ENCODE data around the gene MCF2L. TPM values are rescaled to one million over a fixed set of nuclear protein-coding genes. Genes with fewer than 3 reads are reported as not detected.

Gene MCF2L
- total RNA-seq, 3 donors from 2014 or later = 33.4 to 77.3 (median 38.6) TPM

DNA sequence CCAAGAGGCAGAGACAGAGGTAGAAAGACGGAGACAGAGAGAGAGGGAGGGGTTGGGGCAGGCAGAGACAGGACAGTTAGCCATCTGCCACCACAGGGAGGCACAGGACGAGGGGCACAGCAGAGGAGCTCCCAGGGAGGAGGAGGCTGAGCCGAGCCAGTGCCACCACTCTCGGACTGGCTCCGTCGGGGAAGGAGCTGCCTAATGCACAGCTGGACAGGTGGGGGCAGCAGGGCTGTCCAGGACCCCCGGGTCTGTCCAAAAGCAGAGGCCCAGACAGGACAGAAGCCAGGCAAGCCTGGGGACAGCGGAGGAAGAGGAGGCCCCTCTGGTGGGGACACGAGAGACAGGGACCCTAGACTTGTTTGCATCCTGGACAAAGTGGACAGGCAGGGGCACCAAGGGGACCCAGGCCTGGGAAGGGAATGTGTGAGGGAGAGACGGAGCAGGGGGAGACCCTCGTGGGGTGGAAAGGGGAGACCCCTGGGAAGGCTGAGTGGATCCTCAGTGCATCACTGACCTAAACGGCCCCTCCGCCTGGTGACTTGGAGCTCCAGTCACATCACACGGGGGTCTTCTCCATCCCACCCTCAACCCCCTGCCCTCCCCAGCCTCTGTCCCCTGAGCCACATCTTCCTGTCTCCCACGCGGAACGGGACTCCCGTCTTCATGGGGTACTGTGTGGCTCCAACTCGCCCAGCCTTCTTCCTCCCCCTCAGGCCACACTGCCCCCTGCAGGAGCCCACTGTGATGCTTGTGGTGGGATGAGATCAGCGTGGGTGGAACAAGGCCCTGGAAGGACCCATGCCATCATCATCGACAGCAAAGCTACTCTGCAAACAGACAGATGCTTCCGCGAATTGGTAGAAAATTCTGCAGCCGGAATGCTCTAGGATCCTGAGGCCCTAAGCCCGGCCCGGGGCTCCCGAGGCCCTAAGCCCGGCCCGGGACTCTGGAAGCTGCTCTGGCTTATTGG lies 154.5 kb downstream of the MCF2L start:
- Histone ChIP-seq H3K4me3 (peak overlapping the region; percentile 25 to 55 (median 32)), H3K36me3 (no peaks in the 10 kb centered on the region), H3K4me1 (no peaks in the 10 kb centered on the region), H3K9me3 (no peaks in the 10 kb centered on the region), H3K27ac (peak overlapping the region in 1 of 2 donors; percentile 48), H3K27me3 (no peaks in the 10 kb centered on the region)
- DNase-seq (ENCODE audit: low spot score in 2 of 2) = peak in 1 of 2 donors; percentile 27
- intact Hi-C loops (cut with DNase I; ENCODE audit: low total_unique reads) = no loop called here
- no peak for TF ChIP-seq POLR2AphosphoS5 (IDR thresholded peaks at IDR 0.05)
- no peak for TF ChIP-seq POLR2A (IDR thresholded peaks at IDR 0.05)
- TF ChIP-seq, protein P1, sequence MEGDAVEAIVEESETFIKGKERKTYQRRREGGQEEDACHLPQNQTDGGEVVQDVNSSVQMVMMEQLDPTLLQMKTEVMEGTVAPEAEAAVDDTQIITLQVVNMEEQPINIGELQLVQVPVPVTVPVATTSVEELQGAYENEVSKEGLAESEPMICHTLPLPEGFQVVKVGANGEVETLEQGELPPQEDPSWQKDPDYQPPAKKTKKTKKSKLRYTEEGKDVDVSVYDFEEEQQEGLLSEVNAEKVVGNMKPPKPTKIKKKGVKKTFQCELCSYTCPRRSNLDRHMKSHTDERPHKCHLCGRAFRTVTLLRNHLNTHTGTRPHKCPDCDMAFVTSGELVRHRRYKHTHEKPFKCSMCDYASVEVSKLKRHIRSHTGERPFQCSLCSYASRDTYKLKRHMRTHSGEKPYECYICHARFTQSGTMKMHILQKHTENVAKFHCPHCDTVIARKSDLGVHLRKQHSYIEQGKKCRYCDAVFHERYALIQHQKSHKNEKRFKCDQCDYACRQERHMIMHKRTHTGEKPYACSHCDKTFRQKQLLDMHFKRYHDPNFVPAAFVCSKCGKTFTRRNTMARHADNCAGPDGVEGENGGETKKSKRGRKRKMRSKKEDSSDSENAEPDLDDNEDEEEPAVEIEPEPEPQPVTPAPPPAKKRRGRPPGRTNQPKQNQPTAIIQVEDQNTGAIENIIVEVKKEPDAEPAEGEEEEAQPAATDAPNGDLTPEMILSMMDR (IDR thresholded peaks at IDR 0.05) = no peak

DNA sequence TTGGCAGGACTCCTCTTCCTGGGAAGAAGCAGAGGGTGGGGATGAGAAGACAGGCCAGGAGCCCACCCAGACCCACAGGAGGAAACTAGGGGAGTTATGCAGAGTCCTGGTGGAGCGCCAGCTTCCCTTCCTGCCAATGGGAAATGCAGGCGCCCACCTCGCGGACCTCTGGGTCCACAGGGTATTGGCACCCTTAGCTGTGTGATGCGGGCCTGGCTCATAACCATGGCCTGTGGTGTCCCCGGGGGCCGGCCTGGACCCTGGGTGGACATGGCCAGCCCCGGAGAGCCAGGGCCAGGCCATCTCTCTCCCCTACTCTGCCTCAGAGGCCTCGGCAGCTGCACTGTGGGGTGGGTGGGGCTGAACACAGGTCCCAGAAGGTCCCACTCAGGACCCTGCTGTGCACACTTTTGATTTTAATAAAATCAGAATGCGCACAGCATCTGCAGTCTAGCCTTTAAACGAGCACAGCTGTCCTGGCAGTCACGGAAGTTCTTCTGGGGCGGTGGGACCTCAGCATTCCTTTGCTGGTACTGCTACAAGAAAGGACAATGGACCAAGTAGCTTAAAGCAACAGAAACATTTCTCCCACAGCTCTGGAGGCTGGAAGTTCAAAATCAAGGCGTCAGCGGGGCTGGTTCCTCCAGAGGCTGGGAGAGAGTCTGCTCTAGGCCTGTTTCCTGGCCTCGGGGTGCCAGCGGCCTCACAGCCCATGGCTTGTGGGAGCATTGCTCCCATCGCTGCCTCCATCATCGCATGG lies 155.4 kb downstream of the MCF2L start:
- Histone ChIP-seq H3K27ac (no peak overlapping the region), H3K4me1 (no peaks in the 10 kb centered on the region), H3K27me3 (no peaks in the 10 kb centered on the region), H3K9me3 (no peaks in the 10 kb centered on the region), H3K4me3 (peak overlapping the region in 1 of 3 donors; percentile 4), H3K36me3 (no peaks in the 10 kb centered on the region)
- DNase-seq (ENCODE audit: low spot score in 2 of 2) = peak in 1 of 2 donors; percentile 25
- TF ChIP-seq, protein P1 (IDR thresholded peaks at IDR 0.05) = no peak
- no peak for TF ChIP-seq POLR2A (IDR thresholded peaks at IDR 0.05)
- TF ChIP-seq POLR2AphosphoS5 (IDR thresholded peaks at IDR 0.05) = no peak
- intact Hi-C loops (cut with DNase I; ENCODE audit: low total_unique reads) = no loop called here

DNA sequence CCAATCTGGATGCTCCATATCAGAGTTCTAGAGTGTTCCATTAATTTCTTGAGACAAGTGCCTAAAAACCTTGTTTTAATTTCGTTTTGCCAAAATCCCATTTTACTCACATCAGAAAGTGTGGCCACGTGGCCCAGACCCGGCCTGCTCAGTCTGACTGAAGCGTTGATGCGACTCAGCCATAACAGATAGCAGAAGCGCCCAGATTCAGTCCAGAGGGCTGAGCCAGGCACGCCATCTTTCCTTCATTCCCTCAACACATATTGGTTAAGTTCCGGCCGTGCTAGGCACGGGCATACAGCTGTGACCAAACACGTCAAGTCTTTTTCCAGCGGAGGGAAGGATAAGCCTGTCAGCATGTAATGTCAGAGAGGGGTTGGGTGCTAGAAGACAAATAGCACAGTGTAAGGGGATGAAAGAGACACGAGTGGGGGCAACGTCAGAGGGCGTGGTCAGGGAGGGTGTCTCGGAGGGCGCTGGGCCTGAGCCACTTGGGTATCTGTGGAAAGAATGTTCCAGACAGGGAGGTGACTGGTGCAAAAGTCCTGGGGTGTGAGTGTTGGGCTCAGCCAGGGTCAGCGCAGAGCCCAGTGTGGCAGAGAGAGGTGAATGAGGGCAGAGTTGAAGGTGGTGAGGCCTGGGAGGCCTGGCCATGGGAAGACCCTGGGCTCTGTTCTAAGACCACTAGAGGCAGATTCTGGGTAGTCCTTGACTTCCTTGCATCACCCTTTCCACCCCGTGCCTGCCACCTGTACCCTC lies 156.7 kb downstream of the MCF2L start:
- H3K9me3 ChIP-seq = no peaks in the 10 kb centered on the region
- H3K27ac ChIP-seq = no peak overlapping the region
- peaks cover 0 to 5% of the 10 kb centered on the region in 2 donors for H3K27me3 ChIP-seq
- intact Hi-C loops (cut with DNase I; ENCODE audit: low total_unique reads) = no loop called here
- H3K4me1 ChIP-seq = no peaks in the 10 kb centered on the region
- no peak for TF ChIP-seq POLR2AphosphoS5 (IDR thresholded peaks at IDR 0.05)
- no peak for TF ChIP-seq POLR2A (IDR thresholded peaks at IDR 0.05)
- TF ChIP-seq, protein P1 (IDR thresholded peaks at IDR 0.05) = no peak
- no peak overlapping the region for H3K4me3 ChIP-seq
- H3K36me3 ChIP-seq = no peaks in the 10 kb centered on the region
- DNase-seq (ENCODE audit: low spot score in 2 of 2) = peak in 1 of 2 donors; percentile 31

DNA sequence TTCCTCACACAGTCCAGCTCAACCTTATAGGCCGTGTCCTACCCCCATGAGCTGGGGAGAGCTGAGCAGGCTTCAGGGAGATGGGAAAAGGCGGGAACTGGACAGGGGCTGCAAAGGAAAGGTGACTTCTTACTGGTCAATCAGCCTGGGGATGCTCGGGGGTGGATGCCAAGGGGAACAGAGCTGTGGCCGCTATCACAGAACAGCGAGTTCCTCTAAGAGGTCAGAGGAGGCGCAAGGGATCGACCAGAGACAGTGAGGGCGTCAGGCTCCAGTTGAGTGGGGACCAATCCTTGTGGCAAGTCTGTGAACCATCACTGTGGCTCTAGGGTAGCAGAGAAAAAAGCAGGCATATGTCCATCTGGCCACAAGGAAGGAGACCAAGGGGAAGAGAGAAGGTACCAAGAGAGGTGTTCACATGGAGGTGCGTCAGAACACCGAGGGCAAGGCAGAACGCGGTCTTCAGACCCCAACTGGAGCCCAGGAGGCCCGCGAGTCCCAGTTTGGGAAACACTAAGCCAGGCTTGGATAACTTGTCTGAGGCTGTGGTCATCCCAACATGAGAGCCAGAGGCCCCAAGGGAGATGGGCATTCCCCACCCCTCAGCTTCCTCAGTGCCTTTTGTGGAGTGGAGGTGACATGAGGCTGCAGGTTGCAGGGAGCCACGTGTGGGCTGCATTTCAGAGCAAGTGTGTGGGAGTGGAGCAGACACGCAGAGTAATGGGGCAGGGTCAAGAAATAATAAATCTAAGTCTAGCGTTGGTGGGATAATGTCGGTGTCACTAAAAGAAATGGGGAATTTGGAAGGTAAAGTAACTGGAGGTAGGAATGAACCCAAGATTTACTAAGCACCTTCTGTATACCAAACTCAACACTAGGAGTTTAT lies 157.5 kb downstream of the MCF2L start:
- H3K27me3 ChIP-seq = peaks cover 0 to 5% of the 10 kb centered on the region in 2 donors
- H3K4me1 ChIP-seq = no peaks in the 10 kb centered on the region
- H3K4me3 ChIP-seq = no peak overlapping the region
- H3K36me3 ChIP-seq = no peaks in the 10 kb centered on the region
- TF ChIP-seq POLR2AphosphoS5 (IDR thresholded peaks at IDR 0.05) (no peak), POLR2A (IDR thresholded peaks at IDR 0.05) (no peak)
- TF ChIP-seq, protein P1 (IDR thresholded peaks at IDR 0.05) = no peak
- H3K27ac ChIP-seq = no peak overlapping the region
- DNase-seq (ENCODE audit: low spot score in 2 of 2) = peak in 1 of 2 donors; percentile 27
- intact Hi-C loops (cut with DNase I; ENCODE audit: low total_unique reads) = no loop called here
- no peaks in the 10 kb centered on the region for H3K9me3 ChIP-seq

Measured in breast epithelium (tissue), 4 donors.